H9 (cell line): ENCODE data around the gene SMAD7. TPM values are rescaled to one million over a fixed set of nuclear protein-coding genes. Genes with fewer than 3 reads are reported as not detected.

Experiments used
- DNase-seq: peaks from one replicate; pipeline ENCODE4 v3.0.0-alpha.2; 2017
- H2AFZ ChIP-seq: one replicate; pipeline ENCODE4 v1.6.1; 2013; ENCODE audit warnings: mild to moderate bottlenecking, low read length, control low read depth, moderate library complexity
- H2AK5ac ChIP-seq: 2 replicates; pipeline ENCODE4 v1.6.1; 2013; ENCODE audit warnings: low read length, control low read depth, mixed read lengths; ENCODE audit not compliant: insufficient read length
- H2BK120ac ChIP-seq: one replicate; pipeline ENCODE4 v1.6.1; 2013; ENCODE audit warnings: low read depth, mild to moderate bottlenecking, low read length, control low read depth, inconsistent platforms; ENCODE audit not compliant: poor library complexity, severe bottlenecking
- H2BK12ac ChIP-seq: 2 replicates; pipeline ENCODE4 v1.6.1; 2013; ENCODE audit warnings: low read length, control low read depth, mixed read lengths, low read depth; ENCODE audit not compliant: insufficient read length
- H2BK15ac ChIP-seq: 2 replicates; pipeline ENCODE4 v1.6.1; 2013; ENCODE audit warnings: low read depth, low read length, control low read depth
- H2BK20ac ChIP-seq: one replicate; pipeline ENCODE4 v1.6.1; 2013; ENCODE audit warnings: low read depth, mild to moderate bottlenecking, low read length, control low read depth, inconsistent platforms; ENCODE audit not compliant: poor library complexity, severe bottlenecking
- H2BK5ac ChIP-seq: 2 replicates; pipeline ENCODE4 v1.6.1; 2013; ENCODE audit warnings: low read length, control low read depth, mixed read lengths; ENCODE audit not compliant: insufficient read length
- H3K14ac ChIP-seq: 2 replicates; pipeline ENCODE4 v1.6.1; 2013; ENCODE audit warnings: low read length, control low read depth; ENCODE audit not compliant: insufficient read depth
- H3K18ac ChIP-seq: 2 replicates; pipeline ENCODE4 v1.6.1; 2013; ENCODE audit warnings: low read depth, mild to moderate bottlenecking, mixed read lengths, low read length, control low read depth; ENCODE audit not compliant: insufficient read length
- H3K23ac ChIP-seq: 2 replicates; pipeline ENCODE4 v1.6.1; 2013; ENCODE audit warnings: low read length, control low read depth, mixed read lengths, low read depth; ENCODE audit not compliant: insufficient read length
- H3K23me2 ChIP-seq: 2 replicates; pipeline ENCODE4 v1.6.1; 2013; ENCODE audit warnings: low read depth, mild to moderate bottlenecking, mixed read lengths, low read length, control low read depth; ENCODE audit not compliant: insufficient read length, poor library complexity, severe bottlenecking
- H3K27ac ChIP-seq: 2 replicates; pipeline ENCODE4 v1.5.1; 2013; ENCODE audit warnings: low read length, control low read depth, mixed read lengths, low read depth; ENCODE audit not compliant: insufficient read length
- H3K27me3 ChIP-seq: 2 replicates; pipeline ENCODE4 v1.6.1; 2013; ENCODE audit warnings: low read length, control low read depth, inconsistent platforms; ENCODE audit not compliant: insufficient read depth
- H3K4ac ChIP-seq: 2 replicates; pipeline ENCODE4 v1.6.1; 2013; ENCODE audit warnings: low read depth, mild to moderate bottlenecking, control low read depth, inconsistent platforms, low read length, moderate library complexity
- H3K4me1 ChIP-seq: 2 replicates; pipeline ENCODE4 v1.6.1; 2013; ENCODE audit warnings: low read length, control low read depth, inconsistent platforms; ENCODE audit not compliant: insufficient read depth
- H3K4me2 ChIP-seq: 2 replicates; pipeline ENCODE4 v1.6.1; 2013; ENCODE audit warnings: low read length, control low read depth, mixed read lengths; ENCODE audit not compliant: insufficient read length, insufficient read depth
- H3K56ac ChIP-seq: 2 replicates; pipeline ENCODE4 v1.6.1; 2013; ENCODE audit warnings: low read depth, mild to moderate bottlenecking, mixed read lengths, low read length, control low read depth; ENCODE audit not compliant: insufficient read length
- H3K79me1 ChIP-seq: 2 replicates; pipeline ENCODE4 v1.6.1; 2013; ENCODE audit warnings: low read depth, mild to moderate bottlenecking, moderate library complexity, low read length, control low read depth, inconsistent platforms; ENCODE audit not compliant: insufficient read depth, poor library complexity, severe bottlenecking
- H3K79me2 ChIP-seq: 2 replicates; pipeline ENCODE4 v1.6.1; 2013; ENCODE audit warnings: low read length, control low read depth, inconsistent platforms; ENCODE audit not compliant: insufficient read depth
- H3K9ac ChIP-seq: 2 replicates; pipeline ENCODE4 v1.6.1; 2013; ENCODE audit warnings: low read length, control low read depth, mixed read lengths; ENCODE audit not compliant: insufficient read length; ENCODE audit errors: extremely low read depth
- H3K9me3 ChIP-seq: one replicate; pipeline ENCODE4 v1.6.1; 2013; ENCODE audit warnings: low read depth, low read length, inconsistent platforms; ENCODE audit not compliant: control insufficient read depth
- H3T11ph ChIP-seq: one replicate; pipeline ENCODE4 v1.6.1; 2013; ENCODE audit warnings: mild to moderate bottlenecking, low read length, control low read depth, inconsistent platforms
- H4K20me1 ChIP-seq: one replicate; pipeline ENCODE4 v1.6.1; 2013; ENCODE audit not compliant: control insufficient read depth, insufficient read length, insufficient read depth
- H4K5ac ChIP-seq: 2 replicates; pipeline ENCODE4 v1.6.1; 2013; ENCODE audit warnings: low read depth, mild to moderate bottlenecking, mixed read lengths, low read length, control low read depth; ENCODE audit not compliant: insufficient read length
- H4K8ac ChIP-seq: replicated peaks from 2 replicates; pipeline ENCODE4 v1.6.1; 2013; ENCODE audit warnings: low read length, control low read depth, mixed read lengths, low read depth; ENCODE audit not compliant: insufficient read length
- H4K91ac ChIP-seq: 2 replicates; pipeline ENCODE4 v1.6.1; 2013; ENCODE audit warnings: low read depth, mild to moderate bottlenecking, moderate library complexity, mixed read lengths, low read length, control low read depth; ENCODE audit not compliant: insufficient read length
- H3K27ac Mint-ChIP-seq, 3 experiments: 2 replicates in 2 of 3; 3 replicates in 1 of 3; pipeline ENCODE4 v1.8.0; 2020 to 2021; ENCODE audit warnings: mixed read lengths in 3 of 3, mild to moderate bottlenecking in 1 of 3, moderate library complexity in 1 of 3
- H3K27me3 Mint-ChIP-seq: 2 replicates; pipeline ENCODE4 v1.8.0; 2021; ENCODE audit warnings: low read depth, mild to moderate bottlenecking, moderate library complexity, mixed read lengths
- H3K36me3 Mint-ChIP-seq, 3 experiments: 2 replicates in 2 of 3; 3 replicates in 1 of 3; pipeline ENCODE4 v1.8.0; 2020 to 2021; ENCODE audit warnings: low read depth in 3 of 3, mixed read lengths in 3 of 3; ENCODE audit not compliant: insufficient read depth in 1 of 3
- H3K4me1 Mint-ChIP-seq, 2 experiments: 2 replicates each; pipeline ENCODE4 v1.8.0; 2020; ENCODE audit warnings: mixed read lengths in 2 of 2
- H3K4me3 Mint-ChIP-seq, 2 experiments: 2 replicates in 1 of 2; 3 replicates in 1 of 2; pipeline ENCODE4 v1.8.0; 2020 to 2021; ENCODE audit warnings: mild to moderate bottlenecking in 2 of 2, mixed read lengths in 2 of 2, moderate library complexity in 1 of 2
- H3K9me3 Mint-ChIP-seq, 2 experiments: 2 replicates in 1 of 2; 3 replicates in 1 of 2; pipeline ENCODE4 v1.8.0; 2020; ENCODE audit warnings: mild to moderate bottlenecking in 2 of 2, mixed read lengths in 2 of 2, moderate library complexity in 1 of 2
- CTCF ChIP-seq: fragments of 200-600 bp; sonication (generic); conservative IDR thresholded peaks from 3 replicates; pipeline ENCODE4 v1.8.0; 2021; ENCODE audit warnings: antibody characterized with exemption, mild to moderate bottlenecking
- WGBS: extraction: QIAGEN DNeasy Blood & Tissue Kit; methylation state at CpG from one replicate; pipeline ENCODE4 v1.1.7; 2013; ENCODE audit warnings: missing lambda C conversion rate, low lambda C conversion rate, mixed read lengths; ENCODE audit not compliant: insufficient read length; ENCODE audit errors: extremely low coverage; 5-methylcytosine and 5-hydroxymethylcytosine counted together
- total RNA-seq: library from RNA; stranded (reverse); gene quantifications from 2 replicates; pipeline ENCODE4 v1.2.1, GENCODE V29; 2021

Gene SMAD7
- total RNA-seq, 1 experiment from 2014 or later, result 27.7 TPM

DNA sequence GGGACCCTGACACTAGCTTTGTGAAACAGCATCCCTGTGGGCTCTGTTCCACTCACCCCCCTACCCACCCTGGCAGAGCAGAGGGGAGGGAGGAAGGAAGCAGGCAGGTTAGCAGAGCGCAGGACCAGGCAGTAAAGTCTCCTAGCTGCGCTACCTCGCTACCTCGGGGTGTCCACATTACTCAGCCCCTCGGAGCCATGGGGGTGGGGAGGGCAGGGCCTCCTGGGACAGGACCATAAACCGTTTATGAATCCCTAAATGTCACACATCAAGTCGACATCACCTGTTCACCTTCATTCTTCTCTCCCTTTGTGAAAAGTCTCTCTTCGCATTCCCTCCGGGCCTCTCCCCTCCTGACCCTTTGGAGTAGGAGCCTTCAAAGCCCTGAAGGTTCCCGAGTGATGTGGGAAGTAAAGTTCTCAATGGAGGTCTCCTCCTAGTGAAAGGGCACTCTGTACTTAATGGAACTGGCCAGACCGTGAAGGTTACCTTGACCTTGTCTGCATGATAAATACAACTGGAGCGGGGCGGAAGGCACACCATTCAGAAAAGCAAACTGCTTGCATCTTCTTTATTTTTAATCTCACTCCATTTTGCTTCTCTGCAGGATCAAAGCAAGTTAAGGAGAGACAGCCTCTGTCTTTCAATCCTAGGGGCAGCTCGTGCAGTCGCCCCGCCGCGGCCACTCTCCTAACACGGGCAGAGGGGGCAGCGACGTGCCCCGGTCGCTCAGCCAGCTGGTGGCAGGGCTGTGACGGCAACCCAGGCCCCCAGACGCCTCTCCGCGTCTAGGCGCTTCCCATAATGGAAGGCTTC is 23.7 kb upstream of the SMAD7 start:
- no peaks in the 10 kb centered on the region for H4K20me1 ChIP-seq
- no peak overlapping the region for H2AK5ac ChIP-seq
- H4K8ac ChIP-seq, result no peak overlapping the region
- H3K9me3 ChIP-seq, result no peaks in the 10 kb centered on the region
- no peak for TF ChIP-seq CTCF
- no peak overlapping the region for H2BK20ac ChIP-seq
- H3K56ac ChIP-seq, result no peak overlapping the region
- no peak overlapping the region for H2BK15ac ChIP-seq
- no peak overlapping the region for H3K27ac ChIP-seq
- peaks cover 12% of the 10 kb centered on the region for H3K23me2 ChIP-seq
- peaks cover 13% of the 10 kb centered on the region; the same call in 1 of the 2 replicates for H3K4me1 ChIP-seq
- Mint-ChIP-seq H3K27ac (peak overlapping the region in 2 of 3 experiments; percentile 3 to 35; a peak in 2 of 7 replicates), H3K27me3 (peaks cover 34% of the 10 kb centered on the region), H3K4me3 (peak overlapping the region; percentile 72 to 89), H3K4me1 (peaks cover 39 to 45% of the 10 kb centered on the region in 2 experiments), H3K9me3 (peaks cover 0 to 2% of the 10 kb centered on the region in 2 experiments; a peak in 2 of 5 replicates), H3K36me3 (0 out of 7 replicates have a peak, but pooled peaks cover 0 to 5% (median 0%) of the 10 kb centered on the region in 3 experiments)
- no peak overlapping the region for H3K4ac ChIP-seq
- no peak overlapping the region for H3K23ac ChIP-seq
- no peak overlapping the region for H3K14ac ChIP-seq
- H3K79me2 ChIP-seq, result no peaks in the 10 kb centered on the region
- H3T11ph ChIP-seq, result no peak overlapping the region
- H4K91ac ChIP-seq, result no peak overlapping the region
- H2AFZ ChIP-seq, result no peak overlapping the region
- H3K79me1 ChIP-seq, result no peaks in the 10 kb centered on the region
- no peak overlapping the region for H3K9ac ChIP-seq
- H3K18ac ChIP-seq, result no peak overlapping the region
- H3K4me2 ChIP-seq, result peak overlapping the region; percentile 77
- no CpG with 5 or more reads among the region's 28 CpGs for WGBS
- no peak overlapping the region for H2BK12ac ChIP-seq
- no peak overlapping the region for H2BK5ac ChIP-seq
- DNase-seq, result no peak
- no peak overlapping the region for H2BK120ac ChIP-seq
- no peaks in the 10 kb centered on the region; the same call in 1 of the 2 replicates for H3K27me3 ChIP-seq
- no peak overlapping the region for H4K5ac ChIP-seq
